IMR-90 (cell line): ENCODE measurements around the gene NTPCR. TPM values are rescaled to one million over a fixed set of nuclear protein-coding genes. Genes with fewer than 3 reads are reported as not detected.

ENCODE experiments used
- ATAC-seq: fragments of 200-7000 bp; cut with Tn5 transposase; 2 replicates; pipeline ENCODE4 v1.9.1; 2020; ENCODE audit warnings: low read depth, mild to moderate bottlenecking, moderate library complexity
- BruUV-seq: library from RNA; stranded (reverse); fragments of 400-500 nt; replicated peaks from 2 replicates; lab custom pipeline; 2021; lab: Mats Ljungman, UMichigan
- CTCF ChIA-PET: fragments of 300-600 bp; formaldehyde crosslinking; extraction: SDS; loops from one replicate; lab custom pipeline; 2021; ENCODE audit warnings: antibody characterized with exemption; lab: Yijun Ruan, JAX
- POLR2A ChIA-PET: fragments of 300-600 bp; sonication (Branson Sonifier 250); formaldehyde crosslinking; loops from one replicate; lab custom pipeline; 2022; ENCODE audit warnings: antibody characterized with exemption; ENCODE audit not compliant: unreplicated experiment; lab: Charles Lee
- DNase-seq: peaks from one replicate; pipeline ENCODE4 v3.0.0; 2013
- H2AFZ ChIP-seq: replicated peaks from 2 replicates; pipeline ENCODE3; 2013; ENCODE audit warnings: low read length, mild to moderate bottlenecking; ENCODE audit not compliant: poor library complexity
- H2AK5ac ChIP-seq: 2 replicates; pipeline ENCODE4 v1.6.1; 2013; ENCODE audit warnings: low read depth, low read length, inconsistent platforms
- H2AK9ac ChIP-seq: replicated peaks from 2 replicates; pipeline ENCODE3; 2013; ENCODE audit warnings: mild to moderate bottlenecking, low read depth, low read length, moderate library complexity; ENCODE audit not compliant: poor library complexity
- H2BK120ac ChIP-seq: 2 replicates; pipeline ENCODE4 v1.6.1; 2013; ENCODE audit warnings: low read depth, low read length, inconsistent platforms
- H2BK15ac ChIP-seq: 3 replicates; pipeline ENCODE4 v1.6.1; 2013; ENCODE audit warnings: low read depth, low read length, inconsistent platforms
- H2BK20ac ChIP-seq: 2 replicates; pipeline ENCODE4 v1.6.1; 2013; ENCODE audit warnings: low read depth, mild to moderate bottlenecking, inconsistent platforms, low read length, moderate library complexity
- H2BK5ac ChIP-seq: 2 replicates; pipeline ENCODE4 v1.6.1; 2013; ENCODE audit warnings: mild to moderate bottlenecking, low read depth, low read length, inconsistent platforms; ENCODE audit not compliant: poor library complexity, severe bottlenecking
- H3K14ac ChIP-seq: replicated peaks from 2 replicates; pipeline ENCODE4 v1.6.1; 2013; ENCODE audit warnings: low read depth, low read length, inconsistent platforms
- H3K18ac ChIP-seq: 2 replicates; pipeline ENCODE4 v1.6.1; 2013; ENCODE audit warnings: low read depth, low read length, control low read depth
- H3K23ac ChIP-seq: 2 replicates; pipeline ENCODE4 v1.6.1; 2013; ENCODE audit warnings: low read depth, low read length, inconsistent platforms
- H3K27ac ChIP-seq: 2 replicates; pipeline ENCODE4 v1.5.1; 2013; ENCODE audit warnings: mild to moderate bottlenecking, control low read depth, low read length; ENCODE audit not compliant: insufficient read depth
- H3K27me3 ChIP-seq: 2 replicates; pipeline ENCODE4 v1.6.1; 2013; ENCODE audit warnings: low read length; ENCODE audit not compliant: control insufficient read depth, insufficient read depth
- H3K36me3 ChIP-seq: 2 replicates; pipeline ENCODE4 v1.6.1; 2013; ENCODE audit warnings: low read length, mixed read lengths; ENCODE audit not compliant: control insufficient read depth, insufficient read depth
- H3K4ac ChIP-seq: 2 replicates; pipeline ENCODE4 v1.6.1; 2013; ENCODE audit warnings: low read depth, low read length, inconsistent platforms
- H3K4me1 ChIP-seq: 2 replicates; pipeline ENCODE4 v1.6.1; 2013; ENCODE audit warnings: low read length, mixed read lengths; ENCODE audit not compliant: control insufficient read depth, insufficient read depth
- H3K4me2 ChIP-seq: 2 replicates; pipeline ENCODE4 v1.6.1; 2013; ENCODE audit warnings: low read depth, mild to moderate bottlenecking, control low read depth, low read length, moderate library complexity
- H3K4me3 ChIP-seq: 2 replicates; pipeline ENCODE4 v1.5.1; 2013; ENCODE audit warnings: low read depth, mild to moderate bottlenecking, control low read depth, low read length, moderate library complexity; ENCODE audit not compliant: insufficient read depth
- H3K56ac ChIP-seq: 2 replicates; pipeline ENCODE4 v1.6.1; 2013; ENCODE audit warnings: low read length, inconsistent platforms; ENCODE audit not compliant: insufficient read depth; ENCODE audit errors: extremely low read depth
- H3K79me1 ChIP-seq, 2 experiments: 2 replicates each; pipeline ENCODE4 v1.6.1; 2013; ENCODE audit warnings: low read length in 2 of 2, inconsistent platforms in 1 of 2, low read depth in 1 of 2
- H3K9ac ChIP-seq: 2 replicates; pipeline ENCODE4 v1.6.1; 2013; ENCODE audit warnings: low read depth, low read length, control low read depth
- H3K9me1 ChIP-seq: 2 replicates; pipeline ENCODE4 v1.6.1; 2013; ENCODE audit warnings: low read length, inconsistent platforms; ENCODE audit not compliant: insufficient read depth
- H3K9me3 ChIP-seq: 2 replicates; pipeline ENCODE4 v1.6.1; 2013; ENCODE audit warnings: low read length; ENCODE audit not compliant: control insufficient read depth, insufficient read depth
- H4K20me1 ChIP-seq: 2 replicates; pipeline ENCODE4 v1.6.1; 2013; ENCODE audit warnings: low read length, inconsistent platforms; ENCODE audit not compliant: insufficient read depth
- H4K5ac ChIP-seq: 2 replicates; pipeline ENCODE4 v1.6.1; 2013; ENCODE audit warnings: mild to moderate bottlenecking, low read depth, low read length, control low read depth
- H4K8ac ChIP-seq, 2 experiments: 2 replicates each; pipeline ENCODE4 v1.6.1; 2013; ENCODE audit warnings: low read depth in 2 of 2, low read length in 2 of 2, control low read depth in 1 of 2, inconsistent platforms in 1 of 2
- H4K91ac ChIP-seq: 2 replicates; pipeline ENCODE4 v1.6.1; 2013; ENCODE audit warnings: low read depth, low read length, inconsistent platforms; ENCODE audit not compliant: insufficient read depth
- POLR2A ChIP-seq: IDR thresholded peaks from 2 replicates; pipeline ENCODE4 v1.6.1; 2012; ENCODE audit warnings: mild to moderate bottlenecking, low read depth, low read length
- WGBS, 2 experiments: methylation state at CpG; one replicate each; pipeline versions ENCODE4 v1.1.5 to v1.1.7; 2013; ENCODE audit warnings: missing lambda C conversion rate in 2 of 2; ENCODE audit not compliant: insufficient read length in 1 of 2; ENCODE audit errors: extremely low coverage in 2 of 2; 5-methylcytosine and 5-hydroxymethylcytosine counted together
- dilution Hi-C: fragments of 300-500 bp; cut with HindIII; formaldehyde crosslinking; loops from one replicate; pipeline ENCODE4 v1.14.3; 2018; ENCODE audit warnings: low sequenced_read_pairs; ENCODE audit not compliant: unreplicated experiment
- in situ Hi-C: fragments of 300-500 bp; cut with MboI; formaldehyde crosslinking; loops from 3 replicates; pipeline ENCODE4 v1.14.3; 2019; ENCODE audit warnings: low sequenced_read_pairs, inconsistent platforms, mixed read lengths
- intact Hi-C: fragments of 100-400 bp; cut with micrococcal nuclease; formaldehyde crosslinking; loops from 2 replicates; pipeline ENCODE4 v1.10.0; 2022
- polyA plus RNA-seq, 3 experiments: library from polyadenylated mRNA; depleted of rRNA; stranded (reverse); fragments of >200 nt; gene quantifications; 2 replicates each; pipeline ENCODE4 v1.2.3, GENCODE V29; 2012; ENCODE audit warnings: low replicate concordance in 1 of 3
- total RNA-seq: library from RNA; depleted of rRNA; stranded (reverse); fragments of >200 nt; gene quantifications from 2 replicates; pipeline ENCODE4 v1.2.3, GENCODE V29; 2012

The NTPCR gene
- total and polyA plus RNA-seq, 2 of the 4 experiments (the other 2 are of a cell fraction), result 13.3 to 16.5 TPM

DNA sequence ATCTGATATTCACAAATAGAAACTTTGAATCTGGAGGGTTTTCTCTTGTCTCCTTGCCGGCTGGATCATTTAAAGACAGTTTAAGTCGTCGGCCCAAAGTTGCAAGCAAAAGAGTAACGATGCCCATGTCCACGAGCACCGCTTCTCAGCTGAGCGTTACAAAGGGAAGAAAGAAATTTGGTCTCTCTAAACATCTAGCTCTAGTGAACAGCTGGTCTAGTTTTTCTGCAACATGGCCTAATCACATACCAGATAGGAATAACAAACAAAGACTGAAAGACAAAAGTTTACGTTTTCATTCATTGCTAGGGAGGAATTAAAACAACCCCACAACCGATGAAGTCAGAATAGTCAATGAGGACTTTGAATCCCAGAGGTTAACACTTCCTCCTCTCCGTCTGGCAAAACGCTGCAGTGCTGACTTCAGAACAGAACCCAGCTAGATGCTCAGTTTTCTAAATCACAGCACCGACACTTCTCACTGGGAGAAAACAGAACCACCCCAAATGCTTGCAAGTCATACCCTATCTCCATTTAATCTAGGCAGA lies 69.4 kb downstream of the NTPCR start:
- peak overlapping the region; percentile 9 for H2BK5ac ChIP-seq
- ATAC-seq (peak; percentile 83), DNase-seq (peak; percentile 79)
- BruUV-seq, result no TSS peak
- peak overlapping the region; percentile 88 for H2BK120ac ChIP-seq
- 40% methylated on average over 7 of the region's 12 CpGs; no CpG with 5 or more reads in 1 of the 2 experiments for WGBS, 2 experiments
- H4K5ac ChIP-seq, result peak overlapping the region; percentile 71
- peak overlapping the region; percentile 49 for H3K14ac ChIP-seq
- H3K27ac ChIP-seq, result peak overlapping the region; percentile 95; the same call in 1 of the 2 replicates
- H3K9me1 ChIP-seq, result peaks cover 12% of the 10 kb centered on the region; the same call in 1 of the 2 replicates
- no peaks in the 10 kb centered on the region for H4K20me1 ChIP-seq
- no peak overlapping the region; the same call in 1 of the 2 replicates for H3K56ac ChIP-seq
- H3K9ac ChIP-seq, result no peak overlapping the region; the same call in 1 of the 2 replicates
- H3K18ac ChIP-seq, result peak overlapping the region; percentile 95
- peak overlapping the region; percentile 87; the same call in 1 of the 2 replicates for H4K91ac ChIP-seq
- peak overlapping the region; percentile 43 for H3K4me2 ChIP-seq
- no peak overlapping the region for H2AFZ ChIP-seq
- CTCF ChIA-PET, result no interaction called here
- H3K4me3 ChIP-seq, result no peak overlapping the region
- peak overlapping the region; percentile 15; the same call in 1 of the 2 replicates for H3K23ac ChIP-seq
- H2AK5ac ChIP-seq, result peak overlapping the region; percentile 96
- peak overlapping the region; percentile 66; the same call in 2 of the 3 replicates for H2BK15ac ChIP-seq
- no peak for TF ChIP-seq POLR2A
- intact Hi-C loops (loop anchor here (5.0 kb wide), 1 partner anchor 92 kb away; no protein-coding TSS in a partner anchor), in situ Hi-C loops (no loop called here), dilution Hi-C loops (no loop called here)
- H2AK9ac ChIP-seq, result peak overlapping the region; percentile 79
- no peaks in the 10 kb centered on the region for H3K79me1 ChIP-seq
- peak overlapping the region; percentile 31 to 54; a peak in 2 of 4 replicates for H4K8ac ChIP-seq
- peak overlapping the region; percentile 90 for H3K4ac ChIP-seq
- H2BK20ac ChIP-seq, result peak overlapping the region; percentile 91; the same call in 1 of the 2 replicates
- peaks cover 18% of the 10 kb centered on the region for H3K4me1 ChIP-seq
- 0 out of 2 replicates have a peak, but pooled peaks cover under 1% of the 10 kb centered on the region for H3K36me3 ChIP-seq
- no peaks in the 10 kb centered on the region for H3K27me3 ChIP-seq
- POLR2A ChIA-PET, result no interaction called here
- no peaks in the 10 kb centered on the region for H3K9me3 ChIP-seq
